ENCODE data around the gene ELL2. TPM values are rescaled to one million over a fixed set of nuclear protein-coding genes. Genes with fewer than 3 reads are reported as not detected.

ELL2 gene
- total and polyA plus RNA-seq, 2 donors from 2014 or later = 10.1 to 37.2 TPM

GRCh38 chr5:95936812-95937397 lies 24.7 kb downstream of the ELL2 start:
- TF ChIP-seq CTCF (IDR thresholded peaks at IDR 0.05; ENCODE audit: borderline replicate concordance, extremely low read depth, insufficient read depth) = no peak
- Histone ChIP-seq H3K27ac (ENCODE audit: low read depth in 2 of 2, low read length in 2 of 2) (no peak overlapping the region), H3K4me3 (ENCODE audit: low read length in 3 of 3) (no peak overlapping the region), H3K9me3 (ENCODE audit: control insufficient read depth in 2 of 3, insufficient read depth in 1 of 3, low read length in 3 of 3) (no peaks in the 10 kb centered on the region), H3K36me3 (ENCODE audit: control insufficient read depth in 2 of 3, insufficient read depth in 3 of 3, low read length in 3 of 3) (no peaks in the 10 kb centered on the region), H3K27me3 (ENCODE audit: control insufficient read depth, insufficient read depth, low read length) (no peaks in the 10 kb centered on the region), H3K9ac (ENCODE audit: low read length in 3 of 3) (no peak overlapping the region), H3K4me1 (ENCODE audit: control insufficient read depth in 2 of 3, insufficient read depth in 2 of 3, low read depth in 1 of 3, low read length in 3 of 3) (no peaks in the 10 kb centered on the region)
- FAIRE-seq (no peak), DNase-seq (no peak)
- intact Hi-C loops (cut with DNase I) = no loop called here

- Histone ChIP-seq H3K4me3 (ENCODE audit: low read length in 3 of 3) (no peak overlapping the region), H3K4me1 (ENCODE audit: control insufficient read depth in 2 of 3, insufficient read depth in 2 of 3, low read depth in 1 of 3, low read length in 3 of 3) (no peaks in the 10 kb centered on the region), H3K9me3 (ENCODE audit: control insufficient read depth in 2 of 3, insufficient read depth in 1 of 3, low read length in 3 of 3) (no peaks in the 10 kb centered on the region), H3K27me3 (ENCODE audit: control insufficient read depth, insufficient read depth, low read length) (no peaks in the 10 kb centered on the region), H3K36me3 (ENCODE audit: control insufficient read depth in 2 of 3, insufficient read depth in 3 of 3, low read length in 3 of 3) (no peaks in the 10 kb centered on the region), H3K27ac (ENCODE audit: low read depth in 2 of 2, low read length in 2 of 2) (no peak overlapping the region), H3K9ac (ENCODE audit: low read length in 3 of 3) (no peak overlapping the region)
- intact Hi-C loops (cut with DNase I) = no loop called here
- DNase-seq (no peak), FAIRE-seq (no peak)
- TF ChIP-seq CTCF (IDR thresholded peaks at IDR 0.05; ENCODE audit: borderline replicate concordance, extremely low read depth, insufficient read depth) = no peak
Observed at GRCh38 chr5:95935553-95936100, 26.0 kb downstream of the ELL2 start.

- intact Hi-C loops (cut with DNase I) = no loop called here
- no peak for TF ChIP-seq CTCF (IDR thresholded peaks at IDR 0.05; ENCODE audit: borderline replicate concordance, extremely low read depth, insufficient read depth)
- FAIRE-seq = no peak
Observed at GRCh38 chr5:95934207-95934804, 27.3 kb downstream of the ELL2 start.

More at GRCh38 chr5:95934207-95934804, 27.3 kb downstream of the ELL2 start:
- H3K9ac ChIP-seq (ENCODE audit: low read length in 3 of 3) = no peak overlapping the region
- no peaks in the 10 kb centered on the region for H3K36me3 ChIP-seq (ENCODE audit: control insufficient read depth in 2 of 3, insufficient read depth in 3 of 3, low read length in 3 of 3)
- H3K9me3 ChIP-seq (ENCODE audit: control insufficient read depth in 2 of 3, insufficient read depth in 1 of 3, low read length in 3 of 3) = no peaks in the 10 kb centered on the region
- no peaks in the 10 kb centered on the region for H3K4me1 ChIP-seq (ENCODE audit: control insufficient read depth in 2 of 3, insufficient read depth in 2 of 3, low read depth in 1 of 3, low read length in 3 of 3)
- no peak for DNase-seq
- no peak overlapping the region for H3K27ac ChIP-seq (ENCODE audit: low read depth in 2 of 2, low read length in 2 of 2)
- H3K27me3 ChIP-seq (ENCODE audit: control insufficient read depth, insufficient read depth, low read length) = no peaks in the 10 kb centered on the region
- no peak overlapping the region for H3K4me3 ChIP-seq (ENCODE audit: low read length in 3 of 3)
